ENCODE results near the gene MFSD11. TPM values are rescaled to one million over a fixed set of nuclear protein-coding genes. Genes with fewer than 3 reads are reported as not detected.

The MFSD11 gene
- total RNA-seq, result 21.4 TPM
- long read RNA-seq, transcript MFSD11-217 (14 exons, 1,891 nt), result minor isoform, 9 of 28 reads
- long read RNA-seq, transcript MFSD11-211 (13 exons, 3,612 nt), result major isoform, 10 of 28 reads
- long read RNA-seq, partial matches to known transcripts, result 0 of 28 reads
- long read RNA-seq, other reads (novel, unspliced or antisense), result 6 of 28 reads

GRCh38 chr17:76737676-76738467 is at the start of gene MFSD11:
MFSD11 (plus strand) TSS chr17:76738119; CDS start chr17:76738353, 234 bp downstream.
- intact Hi-C loops (cut with micrococcal nuclease), result no loop called here
- H3K9me3 ChIP-seq (replicated peaks), result no peaks in the 10 kb centered on the region
- TF ChIP-seq, protein P1, sequence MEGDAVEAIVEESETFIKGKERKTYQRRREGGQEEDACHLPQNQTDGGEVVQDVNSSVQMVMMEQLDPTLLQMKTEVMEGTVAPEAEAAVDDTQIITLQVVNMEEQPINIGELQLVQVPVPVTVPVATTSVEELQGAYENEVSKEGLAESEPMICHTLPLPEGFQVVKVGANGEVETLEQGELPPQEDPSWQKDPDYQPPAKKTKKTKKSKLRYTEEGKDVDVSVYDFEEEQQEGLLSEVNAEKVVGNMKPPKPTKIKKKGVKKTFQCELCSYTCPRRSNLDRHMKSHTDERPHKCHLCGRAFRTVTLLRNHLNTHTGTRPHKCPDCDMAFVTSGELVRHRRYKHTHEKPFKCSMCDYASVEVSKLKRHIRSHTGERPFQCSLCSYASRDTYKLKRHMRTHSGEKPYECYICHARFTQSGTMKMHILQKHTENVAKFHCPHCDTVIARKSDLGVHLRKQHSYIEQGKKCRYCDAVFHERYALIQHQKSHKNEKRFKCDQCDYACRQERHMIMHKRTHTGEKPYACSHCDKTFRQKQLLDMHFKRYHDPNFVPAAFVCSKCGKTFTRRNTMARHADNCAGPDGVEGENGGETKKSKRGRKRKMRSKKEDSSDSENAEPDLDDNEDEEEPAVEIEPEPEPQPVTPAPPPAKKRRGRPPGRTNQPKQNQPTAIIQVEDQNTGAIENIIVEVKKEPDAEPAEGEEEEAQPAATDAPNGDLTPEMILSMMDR (IDR thresholded peaks at IDR 0.05; ENCODE audit: borderline replicate concordance), result no peak
- H3K4me1 ChIP-seq, result peaks cover 87% of the 10 kb centered on the region
- peak within 1 kb of the TSS; percentile 96 for H3K4me3 ChIP-seq
- H3K27me3 ChIP-seq (ENCODE audit: low read depth), result no peaks in the 10 kb centered on the region
- H3K36me3 ChIP-seq, result peaks cover 50% of the 10 kb centered on the region
- DNase-seq, result peak; percentile 91
- H3K27ac ChIP-seq (replicated peaks), result peak within 1 kb of the TSS; percentile 100

GRCh38 chr17:76688165-76688622 is 49.7 kb upstream of the MFSD11 start:
- Histone ChIP-seq H3K4me1 (peaks cover 100% of the 10 kb centered on the region), H3K4me3 (peak overlapping the region; percentile 46), H3K27me3 (ENCODE audit: low read depth) (no peaks in the 10 kb centered on the region), H3K36me3 (peaks cover 23% of the 10 kb centered on the region), H3K27ac (replicated peaks) (peak overlapping the region; percentile 98), H3K9me3 (replicated peaks) (no peaks in the 10 kb centered on the region)
- intact Hi-C loops (cut with micrococcal nuclease), result no loop called here
- no peak for DNase-seq
- TF ChIP-seq, protein P1 (IDR thresholded peaks at IDR 0.05; ENCODE audit: borderline replicate concordance), result no peak

DNA sequence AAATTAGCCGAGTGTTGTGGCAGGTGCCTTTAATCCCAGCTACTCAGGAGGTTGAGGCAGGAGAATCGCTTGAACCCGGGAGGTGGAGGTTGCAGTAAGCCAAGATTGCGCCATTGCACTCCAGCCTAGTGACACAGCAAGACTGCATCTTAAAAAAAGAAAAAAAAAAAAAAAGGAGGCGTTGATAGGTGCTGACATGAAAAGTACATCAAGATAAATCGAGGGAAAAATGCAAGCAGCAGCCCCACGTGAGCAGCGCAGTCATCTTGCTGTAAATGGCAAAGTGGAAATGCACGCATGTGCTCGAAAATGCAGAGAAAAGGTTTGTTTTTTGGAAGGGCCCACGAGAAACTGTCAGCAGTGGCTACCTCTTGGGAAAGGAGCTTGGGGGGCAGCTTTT is 48.1 kb upstream of the MFSD11 start:
- Histone ChIP-seq H3K27me3 (ENCODE audit: low read depth) (no peaks in the 10 kb centered on the region), H3K4me3 (no peak overlapping the region), H3K36me3 (peaks cover 7% of the 10 kb centered on the region), H3K27ac (replicated peaks) (peak overlapping the region; percentile 98), H3K4me1 (peaks cover 100% of the 10 kb centered on the region), H3K9me3 (replicated peaks) (no peaks in the 10 kb centered on the region)
- TF ChIP-seq, protein P1 (IDR thresholded peaks at IDR 0.05; ENCODE audit: borderline replicate concordance), result no peak
- DNase-seq, result no peak
- intact Hi-C loops (cut with micrococcal nuclease), result no loop called here

DNA sequence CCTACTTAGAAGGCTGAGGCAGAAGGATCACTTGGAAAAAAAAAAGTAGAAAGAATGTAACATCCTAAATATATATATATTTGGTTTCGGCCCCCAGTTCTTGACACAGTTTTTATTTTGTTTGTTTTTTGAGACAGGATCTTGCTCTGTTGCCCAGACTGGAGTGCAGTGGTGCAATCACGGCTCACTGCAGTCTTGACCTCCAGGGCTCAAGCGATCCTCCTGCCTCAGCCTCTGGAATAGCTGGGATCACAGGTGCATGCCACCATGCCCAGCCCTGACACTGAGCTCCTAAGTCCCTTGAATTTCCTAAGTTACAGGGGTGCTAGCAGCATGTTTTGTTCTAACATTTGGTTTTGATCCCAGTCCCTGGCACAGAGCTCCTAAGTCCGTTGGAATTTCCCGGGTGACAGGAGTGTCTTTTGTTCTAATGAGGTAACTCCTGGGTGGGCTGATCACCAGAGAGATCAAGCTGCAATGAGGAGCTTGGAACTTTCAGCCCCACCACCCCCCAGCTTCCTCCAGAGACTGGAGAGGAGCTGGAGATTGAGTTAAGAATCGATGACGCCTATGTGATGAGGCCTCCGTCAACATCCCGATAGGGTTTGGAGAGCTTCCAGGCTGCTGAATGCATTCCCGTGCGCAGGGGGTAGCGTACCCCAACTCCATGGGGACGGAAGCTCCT is 47.2 kb upstream of the MFSD11 start:
- H3K9me3 ChIP-seq (replicated peaks), result no peaks in the 10 kb centered on the region
- intact Hi-C loops (cut with micrococcal nuclease), result no loop called here
- DNase-seq, result no peak
- peaks cover 100% of the 10 kb centered on the region for H3K4me1 ChIP-seq
- H3K27ac ChIP-seq (replicated peaks), result peak overlapping the region; percentile 98
- TF ChIP-seq, protein P1 (IDR thresholded peaks at IDR 0.05; ENCODE audit: borderline replicate concordance), result no peak
- peak overlapping the region; percentile 13 for H3K4me3 ChIP-seq
- peaks cover 6% of the 10 kb centered on the region for H3K36me3 ChIP-seq
- H3K27me3 ChIP-seq (ENCODE audit: low read depth), result no peaks in the 10 kb centered on the region

DNA sequence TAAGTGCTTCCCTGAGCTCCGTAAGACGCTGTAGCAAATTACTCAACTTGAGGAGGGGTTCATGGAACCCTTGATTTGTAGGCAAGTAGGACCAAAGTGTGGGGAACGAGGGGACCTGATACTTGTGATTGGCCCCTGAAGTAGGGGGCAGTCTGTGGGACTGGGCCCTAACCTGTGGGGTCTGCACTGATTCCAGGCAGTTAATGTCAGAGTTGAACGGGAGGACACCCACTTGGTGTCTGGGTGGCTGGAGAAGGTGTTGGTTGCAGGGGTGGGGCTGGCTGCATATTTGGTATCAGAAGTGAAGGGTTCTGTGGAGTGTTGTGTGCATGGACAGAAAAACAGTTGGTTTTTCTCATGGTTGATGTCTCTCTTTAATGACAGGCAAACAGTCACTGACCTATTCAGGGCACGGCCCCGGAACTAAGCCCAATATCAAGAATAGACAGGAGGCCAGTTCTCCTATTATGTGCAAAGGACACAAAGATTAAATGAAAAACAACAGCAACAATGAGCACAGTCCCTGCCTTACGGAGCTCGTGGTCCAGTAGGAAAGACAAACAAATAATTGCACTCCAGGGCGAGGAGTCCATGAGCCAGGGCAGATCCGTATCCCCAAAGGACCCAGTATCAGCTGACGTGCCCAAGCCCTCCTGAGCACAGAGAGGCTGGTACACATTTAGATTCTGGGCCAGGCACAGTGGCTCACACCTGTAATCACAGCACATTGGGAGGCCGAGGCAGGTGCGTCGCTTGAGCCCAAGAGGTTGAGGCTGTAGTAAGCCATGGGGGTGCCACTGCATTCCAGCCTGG is 46.3 kb upstream of the MFSD11 start:
- Histone ChIP-seq H3K9me3 (replicated peaks) (no peaks in the 10 kb centered on the region), H3K36me3 (peaks cover 6% of the 10 kb centered on the region), H3K27ac (replicated peaks) (peak overlapping the region; percentile 98), H3K4me3 (peak overlapping the region; percentile 13), H3K4me1 (peaks cover 100% of the 10 kb centered on the region), H3K27me3 (ENCODE audit: low read depth) (no peaks in the 10 kb centered on the region)
- TF ChIP-seq, protein P1 (IDR thresholded peaks at IDR 0.05; ENCODE audit: borderline replicate concordance), result no peak
- intact Hi-C loops (cut with micrococcal nuclease), result no loop called here
- DNase-seq, result no peak
